Colonic mucosa (tissue), 4 donors: ENCODE results near the gene SAMD14. TPM values are rescaled to one million over a fixed set of nuclear protein-coding genes. Genes with fewer than 3 reads are reported as not detected.

Source experiments
- DNase-seq: peaks from one replicate; pipeline ENCODE4 v3.0.0-alpha.2; 2020
- H3K27ac ChIP-seq: fragments of 200-600 bp; one replicate; pipeline ENCODE4 v1.8.0; 2021
- H3K27me3 ChIP-seq: fragments of 200-600 bp; one replicate; pipeline ENCODE4 v1.8.0; 2021
- H3K36me3 ChIP-seq: fragments of 200-600 bp; one replicate; pipeline ENCODE4 v1.8.0; 2021
- H3K4me1 ChIP-seq: fragments of 200-600 bp; one replicate; pipeline ENCODE4 v1.8.0; 2021; ENCODE audit warnings: mild to moderate bottlenecking
- H3K4me3 ChIP-seq: fragments of 200-600 bp; one replicate; pipeline ENCODE4 v1.8.0; 2021
- H3K9ac ChIP-seq, 2 donors: one replicate each; pipeline ENCODE4 v1.7.0; 2013; ENCODE audit warnings: control low read depth in 2 of 2, low read depth in 2 of 2, low read length in 2 of 2
- H3K9me3 ChIP-seq: fragments of 200-600 bp; one replicate; pipeline ENCODE4 v1.8.0; 2021
- intact Hi-C: fragments of 100-400 bp; cut with DNase I; formaldehyde crosslinking; loops from one replicate; pipeline ENCODE4 v1.14.1; 2022
- total RNA-seq, 2 donors: library from RNA; stranded (reverse); fragmentation: NEBNext Ultra II Directional in 1 of 2; extraction: Animal tissue kit (Norgen Biotek cat#: 25700) in 1 of 2; gene quantifications; one replicate each; pipeline ENCODE4 v1.2.1, GENCODE V29; 2021
- TF ChIP-seq, protein P1 (sequence below): fragments of 200-600 bp; IDR thresholded peaks from one replicate; pipeline ENCODE4 v1.8.0; 2022; ENCODE audit warnings: antibody characterized with exemption, mild to moderate bottlenecking
- donor health status: healthy.
- donor health status: DM: no; HTN: no; CAD: no.
- donor health status: DM: no; HTN: no; CAD: no.

Gene SAMD14
- total RNA-seq, 2 donors from 2014 or later: 0.77 to 2.3 TPM

DNA sequence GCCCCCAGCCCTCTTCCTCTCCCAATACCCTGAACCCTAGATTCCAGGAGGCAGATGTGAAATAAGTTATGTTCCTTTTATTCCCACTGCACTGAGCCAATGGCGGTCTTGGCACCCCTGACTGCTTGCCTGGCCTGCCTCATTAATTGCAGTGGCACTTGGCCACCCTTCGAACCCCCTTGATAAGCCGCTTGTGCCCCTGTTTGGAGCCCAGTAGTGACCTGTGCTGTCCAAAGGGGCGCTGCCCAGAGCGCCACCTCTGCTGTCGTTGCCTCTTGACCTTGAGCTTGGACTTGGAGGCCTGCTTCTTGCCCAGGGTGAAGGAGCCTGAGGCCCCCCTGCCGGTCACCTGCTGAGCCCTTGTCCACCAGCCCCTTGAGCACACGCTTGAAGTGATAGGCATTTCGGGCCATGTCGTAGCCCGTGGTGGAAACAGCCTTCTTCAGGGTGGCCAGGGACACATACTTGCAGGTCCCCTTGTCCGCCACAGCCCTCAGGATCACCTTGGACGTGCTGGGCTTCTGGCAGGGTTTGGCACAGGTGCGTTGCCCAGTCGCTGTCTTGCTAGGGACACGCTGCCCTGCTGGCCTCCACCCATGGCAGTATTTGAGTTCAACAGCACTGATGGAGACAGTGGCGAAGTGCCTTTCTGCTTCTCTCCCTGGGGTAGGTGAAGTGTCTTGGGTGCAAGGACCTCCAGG lies 41.6 kb upstream of the SAMD14 start:
- no peak overlapping the region for H3K27ac ChIP-seq
- H3K36me3 ChIP-seq: no peaks in the 10 kb centered on the region
- no peaks in the 10 kb centered on the region for H3K27me3 ChIP-seq
- H3K4me3 ChIP-seq: no peak overlapping the region
- DNase-seq: no peak
- no peak overlapping the region for H3K9ac ChIP-seq
- H3K9me3 ChIP-seq: no peaks in the 10 kb centered on the region
- TF ChIP-seq, protein P1, sequence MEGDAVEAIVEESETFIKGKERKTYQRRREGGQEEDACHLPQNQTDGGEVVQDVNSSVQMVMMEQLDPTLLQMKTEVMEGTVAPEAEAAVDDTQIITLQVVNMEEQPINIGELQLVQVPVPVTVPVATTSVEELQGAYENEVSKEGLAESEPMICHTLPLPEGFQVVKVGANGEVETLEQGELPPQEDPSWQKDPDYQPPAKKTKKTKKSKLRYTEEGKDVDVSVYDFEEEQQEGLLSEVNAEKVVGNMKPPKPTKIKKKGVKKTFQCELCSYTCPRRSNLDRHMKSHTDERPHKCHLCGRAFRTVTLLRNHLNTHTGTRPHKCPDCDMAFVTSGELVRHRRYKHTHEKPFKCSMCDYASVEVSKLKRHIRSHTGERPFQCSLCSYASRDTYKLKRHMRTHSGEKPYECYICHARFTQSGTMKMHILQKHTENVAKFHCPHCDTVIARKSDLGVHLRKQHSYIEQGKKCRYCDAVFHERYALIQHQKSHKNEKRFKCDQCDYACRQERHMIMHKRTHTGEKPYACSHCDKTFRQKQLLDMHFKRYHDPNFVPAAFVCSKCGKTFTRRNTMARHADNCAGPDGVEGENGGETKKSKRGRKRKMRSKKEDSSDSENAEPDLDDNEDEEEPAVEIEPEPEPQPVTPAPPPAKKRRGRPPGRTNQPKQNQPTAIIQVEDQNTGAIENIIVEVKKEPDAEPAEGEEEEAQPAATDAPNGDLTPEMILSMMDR: no peak
- H3K4me1 ChIP-seq: no peaks in the 10 kb centered on the region
- intact Hi-C loops: loop anchor here (2.0 kb wide), 1 partner anchor 25 kb away; no protein-coding TSS in a partner anchor

DNA sequence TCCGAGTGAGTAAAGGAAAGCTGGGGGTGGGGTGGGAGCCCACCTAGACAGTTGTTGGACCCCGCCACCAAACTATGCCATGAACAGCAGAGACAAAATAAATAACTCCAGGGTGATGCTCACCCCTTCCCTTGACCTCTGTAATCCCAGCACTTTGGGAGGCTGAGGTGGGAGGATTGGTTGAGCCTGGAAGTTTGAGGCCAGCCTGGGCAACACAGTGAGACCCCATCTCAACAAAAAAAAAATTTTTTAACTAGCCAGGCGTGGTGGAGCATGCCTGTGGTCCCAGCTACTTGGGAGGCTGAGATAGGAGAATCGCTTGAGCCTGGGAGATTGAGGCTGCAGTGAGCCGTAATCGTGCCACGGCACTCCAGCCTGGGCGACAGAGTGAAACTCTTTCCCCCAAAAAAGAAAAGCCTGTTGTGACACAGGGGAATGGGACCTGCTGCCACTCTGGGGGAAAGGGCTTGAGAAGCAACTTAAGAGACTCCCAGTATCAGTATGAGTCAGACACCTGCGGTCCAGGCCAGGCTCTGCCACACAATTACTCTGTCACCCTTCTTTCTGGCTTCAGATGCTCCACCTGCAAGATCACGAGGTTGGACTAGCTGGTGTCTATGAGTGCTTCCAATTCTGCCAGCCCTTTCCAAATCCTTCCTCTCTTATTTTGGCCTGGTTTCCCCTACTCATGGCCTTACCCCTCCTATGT lies 40.9 kb upstream of the SAMD14 start:
- intact Hi-C loops: loop anchor here (2.0 kb wide), 1 partner anchor 26 kb away; no protein-coding TSS in a partner anchor
- H3K9ac ChIP-seq: no peak overlapping the region
- no peaks in the 10 kb centered on the region for H3K36me3 ChIP-seq
- no peaks in the 10 kb centered on the region for H3K27me3 ChIP-seq
- H3K4me3 ChIP-seq: no peak overlapping the region
- TF ChIP-seq, protein P1: no peak
- H3K4me1 ChIP-seq: no peaks in the 10 kb centered on the region
- DNase-seq: no peak
- H3K9me3 ChIP-seq: no peaks in the 10 kb centered on the region
- H3K27ac ChIP-seq: no peak overlapping the region

DNA sequence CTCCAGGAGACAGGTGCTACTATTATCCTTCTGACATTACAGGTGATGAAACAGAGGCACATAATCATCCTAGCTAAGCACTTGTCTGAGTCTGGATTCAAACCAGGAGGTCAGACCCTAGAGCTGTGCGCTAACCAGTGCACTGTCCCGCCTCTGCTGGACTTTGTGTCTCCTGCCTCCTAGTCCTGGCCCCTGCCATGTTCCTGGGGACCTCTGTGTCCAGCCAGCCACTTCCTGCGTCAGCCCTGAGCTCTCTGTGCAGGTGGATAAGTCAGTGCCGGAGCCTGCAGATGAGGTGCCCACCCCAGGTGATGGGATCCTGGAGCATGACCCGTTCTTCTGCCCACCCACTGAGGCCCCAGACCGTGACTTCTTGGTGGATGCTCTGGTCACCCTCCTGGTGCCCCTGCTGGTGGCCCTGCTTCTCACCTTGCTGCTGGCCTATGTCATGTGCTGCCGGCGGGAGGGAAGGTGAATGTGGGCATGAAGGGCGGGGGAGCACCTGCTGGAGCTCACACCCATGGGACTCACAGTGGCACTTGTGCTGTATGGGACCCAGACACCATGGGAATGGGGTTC lies 40.0 kb upstream of the SAMD14 start:
- Histone ChIP-seq H3K4me3 (no peak overlapping the region), H3K4me1 (no peaks in the 10 kb centered on the region), H3K9ac (no peak overlapping the region), H3K36me3 (no peaks in the 10 kb centered on the region), H3K27me3 (no peaks in the 10 kb centered on the region), H3K27ac (no peak overlapping the region), H3K9me3 (no peaks in the 10 kb centered on the region)
- TF ChIP-seq, protein P1: no peak
- DNase-seq: no peak
- intact Hi-C loops: loop anchor here (2.0 kb wide), 1 partner anchor 27 kb away; no protein-coding TSS in a partner anchor

DNA sequence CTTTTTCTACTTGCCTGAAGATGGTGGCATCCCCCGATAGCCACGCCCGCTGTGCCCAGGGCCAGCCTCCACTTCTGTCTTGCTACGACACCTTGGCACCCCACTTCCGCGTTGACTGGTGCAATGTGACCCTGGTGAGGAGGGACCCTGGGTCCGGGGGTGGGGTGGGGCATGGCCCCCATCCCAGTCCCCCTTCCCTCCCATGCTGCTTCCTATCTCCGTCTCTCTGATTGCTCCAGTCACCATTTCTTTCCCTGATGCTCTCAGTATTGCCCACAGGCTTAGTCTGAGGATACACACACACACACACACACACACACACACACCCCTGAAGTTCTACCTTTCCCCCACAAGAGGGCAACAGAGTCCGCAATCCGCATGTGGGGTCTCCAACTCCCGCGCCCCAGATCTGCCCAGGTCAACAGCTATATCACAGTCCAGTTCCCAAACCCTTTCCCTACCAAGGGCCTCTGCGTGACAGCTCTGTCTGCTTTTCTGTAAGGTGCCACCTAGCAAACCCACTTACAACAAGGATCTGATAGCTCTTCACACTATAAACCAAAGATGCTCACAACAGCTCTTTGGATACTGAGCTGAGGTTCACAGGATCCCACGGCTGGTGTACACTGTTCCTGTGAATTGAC lies 39.3 kb upstream of the SAMD14 start:
- H3K4me1 ChIP-seq: no peaks in the 10 kb centered on the region
- no peak for DNase-seq
- H3K27me3 ChIP-seq: no peaks in the 10 kb centered on the region
- no peak overlapping the region for H3K4me3 ChIP-seq
- no peak overlapping the region for H3K9ac ChIP-seq
- no peaks in the 10 kb centered on the region for H3K9me3 ChIP-seq
- TF ChIP-seq, protein P1: peak; percentile 30
- intact Hi-C loops: no loop called here
- H3K36me3 ChIP-seq: no peaks in the 10 kb centered on the region
- H3K27ac ChIP-seq: no peak overlapping the region

DNA sequence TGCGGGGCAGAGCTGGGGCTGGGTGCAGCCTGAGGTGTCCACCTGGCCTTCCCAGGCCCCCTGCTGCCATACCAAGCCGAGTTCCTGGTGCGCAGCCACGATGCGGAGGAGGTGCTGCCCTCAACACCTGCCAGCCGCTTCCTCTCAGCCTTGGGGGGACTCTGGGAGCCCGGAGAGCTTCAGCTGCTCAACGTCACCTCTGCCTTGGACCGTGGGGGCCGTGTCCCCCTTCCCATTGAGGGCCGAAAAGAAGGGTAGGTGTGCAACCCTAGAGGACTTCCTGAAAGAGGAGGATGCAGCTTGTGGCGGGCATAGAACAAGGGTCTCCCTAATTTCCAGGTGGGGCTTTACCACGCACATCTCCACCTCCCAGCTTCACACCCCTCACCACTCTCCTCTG lies 38.4 kb upstream of the SAMD14 start:
- no peak overlapping the region for H3K9ac ChIP-seq
- no peak for DNase-seq
- intact Hi-C loops: no loop called here
- H3K9me3 ChIP-seq: no peaks in the 10 kb centered on the region
- no peak overlapping the region for H3K4me3 ChIP-seq
- H3K36me3 ChIP-seq: no peaks in the 10 kb centered on the region
- H3K27ac ChIP-seq: no peak overlapping the region
- H3K4me1 ChIP-seq: no peaks in the 10 kb centered on the region
- TF ChIP-seq, protein P1: no peak
- H3K27me3 ChIP-seq: no peaks in the 10 kb centered on the region
